GM21423 (cell line): ENCODE measurements around the gene TMEM63B.
"Not testable (repeated sequence)": the region's sequence is repeated elsewhere in the genome, so short reads cannot be mapped to it uniquely, and the experiment has no call there.

Experiments used
- ATAC-seq: cut with Tn5 transposase; IDR thresholded peaks from one replicate; pipeline ENCODE4 v1.9.1; 2021; ENCODE audit warnings: mild to moderate bottlenecking, moderate library complexity; ENCODE audit not compliant: unreplicated experiment

Gene TMEM63B

DNA sequence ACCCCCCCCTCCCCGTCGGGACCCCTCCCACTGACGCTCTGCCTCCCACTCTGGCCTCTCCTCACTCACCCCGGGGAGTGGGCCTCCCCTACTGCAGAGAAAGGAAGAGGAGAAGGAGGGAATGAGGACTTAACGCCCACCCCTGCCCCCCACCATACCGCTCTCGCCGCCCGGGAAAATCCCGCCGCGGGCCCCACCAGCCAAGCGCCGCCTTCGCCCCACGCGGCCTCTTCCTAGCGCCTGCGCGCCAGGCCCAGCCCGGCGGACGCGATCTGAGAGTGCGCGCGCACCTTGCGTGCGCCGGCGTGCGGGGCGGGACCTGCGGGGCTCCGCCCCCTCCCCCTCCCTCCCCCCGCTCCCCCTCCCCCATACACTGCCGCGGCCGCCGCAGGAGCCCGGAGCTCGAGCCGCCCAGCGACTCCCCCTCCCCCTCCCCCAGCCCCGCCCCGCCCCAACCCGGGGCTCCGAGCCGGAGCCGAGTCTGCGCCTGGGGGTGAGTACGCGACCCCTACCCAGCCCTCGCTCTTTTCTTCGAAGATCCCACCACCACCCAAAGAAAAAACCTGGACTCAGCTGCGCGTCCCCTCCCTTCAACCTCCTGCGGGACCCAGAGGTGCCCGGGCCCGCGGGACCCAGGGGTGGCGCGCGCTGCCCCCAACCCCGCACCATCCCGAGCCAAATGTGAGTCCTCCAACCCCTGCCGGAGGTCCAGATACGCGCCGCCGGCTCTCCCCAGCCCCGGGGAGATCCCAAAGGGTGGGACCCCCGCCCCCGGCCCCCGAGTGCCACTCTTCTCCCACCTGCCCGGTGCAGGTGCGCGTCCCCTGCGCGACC lies at the start of gene TMEM63B, which contains the start of gene MRPL14:
Gene TMEM63B (plus strand): TSS at position 369 of the 834 bp plus-strand sequence. CDS start 7,031 bp downstream, outside the sequence.
Gene MRPL14 (minus strand): TSS at position 267 of the 834 bp plus-strand sequence. CDS start 10,841 bp downstream, outside the sequence.
- ATAC-seq, result peak; percentile 65

DNA sequence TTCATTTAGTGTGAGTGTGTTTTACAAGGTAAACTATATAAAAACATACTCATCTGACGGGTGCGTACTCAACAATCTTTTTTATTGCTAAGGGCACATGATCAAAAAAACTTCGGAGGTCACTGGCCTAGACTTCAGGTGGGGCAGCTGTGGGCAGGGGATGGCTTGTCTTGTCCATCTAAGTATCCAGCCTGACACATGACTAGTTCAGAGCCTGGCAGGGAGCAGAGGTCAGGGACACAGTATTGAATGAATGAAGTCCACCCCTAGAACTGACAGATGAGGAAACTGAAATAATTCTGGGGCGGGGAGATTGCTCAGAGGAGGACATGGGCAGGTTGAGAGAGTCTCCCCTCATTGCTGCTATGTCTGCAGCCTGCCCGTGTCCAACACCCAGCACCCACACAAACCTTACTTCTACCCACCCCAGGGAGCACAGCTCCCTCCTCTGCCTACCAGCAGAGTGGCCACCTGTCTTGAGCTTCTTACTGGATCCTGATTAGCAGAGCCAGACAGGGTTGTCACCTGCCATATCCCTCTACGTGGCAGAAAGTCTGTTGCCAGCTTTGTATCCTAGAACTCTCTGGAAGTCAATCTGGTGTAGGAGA lies 49.0 kb upstream of the TMEM63B start:
- no peak for ATAC-seq

DNA sequence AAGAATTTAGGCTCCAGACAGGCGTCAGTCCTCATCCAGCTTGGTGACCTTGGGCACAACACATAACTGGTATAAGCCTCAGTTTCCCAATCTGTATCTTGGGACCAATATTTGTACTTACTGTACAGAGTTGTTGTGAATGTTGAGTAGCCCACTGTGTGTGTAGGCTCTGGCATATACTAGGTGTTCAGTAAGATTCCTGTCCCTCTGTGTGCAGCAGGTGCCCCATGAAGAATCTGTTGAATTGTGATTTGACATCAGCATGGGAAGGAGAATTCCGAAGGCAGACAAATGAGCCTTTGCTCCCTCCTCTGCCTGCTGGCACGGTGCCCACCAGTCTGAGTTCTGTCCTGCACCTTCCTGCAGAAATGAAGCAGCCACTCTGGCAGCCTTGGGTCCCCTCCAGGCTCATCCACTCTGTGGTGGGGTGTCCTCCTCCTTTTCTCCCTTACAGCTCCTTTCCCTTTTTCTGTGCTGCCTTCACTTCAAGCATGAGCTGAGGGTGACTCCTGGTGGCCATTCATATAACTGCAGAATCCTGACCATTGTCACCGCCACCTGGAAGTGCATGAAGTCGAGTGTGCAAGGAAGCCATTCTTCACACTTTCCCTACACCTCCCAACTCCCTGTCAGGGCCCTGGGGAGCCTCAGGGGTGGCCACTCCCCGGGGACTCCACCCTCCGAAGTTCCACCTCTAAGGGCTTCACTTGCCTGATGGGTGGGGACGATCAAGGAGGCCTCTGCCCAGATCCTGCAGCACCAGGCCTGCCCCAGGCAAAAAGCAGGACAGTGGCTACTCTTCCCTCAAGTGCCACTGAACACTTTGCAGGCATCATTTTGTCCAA lies 48.3 kb upstream of the TMEM63B start:
- ATAC-seq, result no peak

DNA sequence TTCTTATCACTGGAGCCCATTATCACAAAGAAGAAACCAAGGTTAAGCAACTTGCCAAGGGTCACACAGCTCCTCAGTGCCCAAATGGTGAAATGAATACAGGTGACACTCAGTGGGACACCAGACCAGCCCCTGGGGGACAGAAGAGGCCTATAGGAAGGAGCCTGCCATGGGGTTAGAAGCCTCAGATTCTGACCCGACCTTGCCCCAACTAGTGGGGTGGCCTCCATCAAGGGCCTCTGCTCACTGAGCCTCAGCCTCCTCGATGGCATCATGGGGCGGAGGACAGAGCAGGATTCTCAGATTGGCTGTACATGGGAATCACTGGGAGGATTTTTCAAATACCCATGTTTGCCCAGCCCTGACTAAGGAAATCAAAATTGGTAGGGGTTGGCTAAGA lies 47.7 kb upstream of the TMEM63B start:
- ATAC-seq, result no peak

DNA sequence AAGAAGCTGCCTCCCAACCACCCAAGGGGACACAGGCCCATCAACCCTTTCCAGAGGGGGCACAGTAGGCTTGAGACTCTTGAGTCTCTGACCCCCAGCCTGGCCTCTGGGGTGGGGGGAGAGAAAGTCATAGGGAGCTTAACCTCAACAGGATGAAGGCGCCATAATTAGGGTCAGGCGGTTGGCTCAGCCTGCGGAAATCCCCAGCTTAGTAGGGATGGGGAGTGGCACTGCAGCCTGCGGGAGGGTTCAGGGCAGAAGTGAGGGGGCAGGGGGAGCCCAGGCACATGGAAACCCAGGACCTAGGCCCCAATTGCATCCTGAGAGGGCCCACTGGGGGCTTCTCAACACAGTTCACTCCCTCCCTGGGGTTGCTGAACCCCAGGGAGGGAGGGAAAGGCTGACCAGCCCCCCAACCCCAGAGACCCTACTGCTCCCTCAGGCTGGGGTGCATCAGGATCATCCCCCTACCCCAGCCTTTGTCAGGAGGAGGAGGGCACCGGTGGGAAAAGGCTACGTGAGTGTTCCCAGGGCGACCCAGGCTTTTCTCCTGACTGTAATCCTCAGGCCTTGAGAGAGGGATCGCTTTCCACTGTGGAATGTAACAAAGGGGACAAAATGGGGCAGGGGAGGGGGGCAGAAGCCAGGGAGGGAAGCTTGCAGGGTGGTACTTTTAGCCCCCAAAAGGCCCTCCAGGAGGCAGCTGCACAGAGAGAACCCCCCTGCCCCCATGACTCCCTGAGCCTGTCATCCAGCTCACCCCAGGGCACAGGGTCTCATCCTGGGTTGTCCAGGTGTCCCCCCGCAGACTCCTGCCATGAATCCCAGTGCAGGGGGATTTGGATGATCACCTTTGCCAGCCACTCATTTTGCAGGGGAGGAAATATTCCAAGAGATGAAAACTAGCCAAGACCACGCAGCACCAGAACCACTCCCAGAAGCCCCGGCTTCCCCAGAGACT lies 46.5 kb upstream of the TMEM63B start:
- ATAC-seq, result no peak

DNA sequence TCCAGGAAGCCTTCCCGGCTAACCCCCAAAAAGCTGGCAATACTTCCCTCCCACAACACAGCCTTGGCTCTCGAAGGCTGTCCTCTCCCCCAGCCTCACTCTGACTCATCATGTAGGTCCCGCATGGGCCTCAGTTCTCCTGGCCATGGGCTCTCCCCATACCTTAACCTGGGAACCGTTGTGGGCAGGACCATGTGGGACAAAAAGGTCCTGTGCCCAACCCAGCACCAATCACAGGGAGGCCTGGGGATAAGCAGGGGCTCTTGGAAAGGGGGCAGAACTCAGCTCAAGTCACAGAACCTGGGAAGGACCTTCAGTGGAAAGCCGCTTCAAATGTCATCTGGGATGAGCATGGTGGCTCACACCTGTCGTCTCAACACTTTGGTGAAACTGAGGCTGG lies 45.6 kb upstream of the TMEM63B start:
- no peak for ATAC-seq

DNA sequence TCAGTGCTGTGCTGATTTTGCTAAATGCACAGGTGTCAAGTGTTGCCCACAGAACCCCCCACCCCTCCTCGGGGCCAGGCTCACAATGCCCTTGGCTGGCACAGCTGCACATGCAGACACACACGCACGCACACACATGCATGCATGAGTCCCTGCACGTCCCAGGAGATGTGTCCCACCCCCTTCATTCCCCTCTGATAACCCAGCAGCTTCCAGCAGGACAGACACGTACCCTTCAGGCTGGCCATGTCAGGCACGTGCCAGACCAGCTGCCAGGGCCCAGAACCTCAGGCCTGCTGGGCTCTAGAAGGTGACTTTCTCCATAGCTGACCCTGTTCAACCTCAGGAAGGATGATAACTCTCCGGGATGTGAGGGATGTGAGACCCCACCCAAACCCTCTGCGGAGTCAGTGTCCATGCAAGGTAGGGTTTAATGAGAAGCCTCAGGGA lies 44.5 kb upstream of the TMEM63B start:
- ATAC-seq, result no peak

DNA sequence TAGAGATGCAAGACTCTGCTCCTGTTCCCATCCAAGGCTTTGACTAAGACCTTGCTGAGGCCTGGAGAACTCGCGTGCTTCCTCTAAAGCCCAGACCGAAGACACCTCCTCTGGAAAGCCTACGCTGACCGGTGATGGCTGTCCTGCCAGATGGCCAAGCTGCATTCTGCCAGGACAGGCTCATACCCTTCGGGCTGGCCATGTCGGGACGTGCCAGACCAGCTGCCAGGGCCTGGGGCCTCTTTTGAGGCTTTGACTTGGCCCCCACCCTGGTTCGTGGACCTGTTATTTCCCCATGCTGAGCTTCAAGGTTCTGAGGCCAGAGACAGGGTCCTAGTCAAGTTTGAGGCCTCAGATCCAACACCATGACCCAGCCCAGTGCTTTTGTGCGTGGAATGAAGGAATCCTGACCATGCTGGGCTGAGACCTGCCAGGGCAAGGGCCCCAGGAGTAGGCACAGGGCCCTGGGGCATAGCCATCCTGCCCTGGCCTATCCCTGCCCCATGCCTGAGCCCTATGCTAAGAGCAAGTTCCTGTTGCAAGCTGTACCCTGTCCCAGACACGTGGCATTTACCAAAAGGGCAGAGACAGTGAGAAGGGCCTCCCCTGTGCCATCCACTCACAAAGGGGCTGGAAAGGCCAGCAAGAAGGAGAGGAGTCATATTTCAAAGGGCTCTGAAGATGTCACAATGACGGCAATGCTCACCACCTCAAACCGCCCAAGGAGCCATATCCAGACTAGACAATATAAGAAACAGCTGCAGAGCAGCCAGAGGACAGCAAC lies 42.9 kb upstream of the TMEM63B start:
- no peak for ATAC-seq

DNA sequence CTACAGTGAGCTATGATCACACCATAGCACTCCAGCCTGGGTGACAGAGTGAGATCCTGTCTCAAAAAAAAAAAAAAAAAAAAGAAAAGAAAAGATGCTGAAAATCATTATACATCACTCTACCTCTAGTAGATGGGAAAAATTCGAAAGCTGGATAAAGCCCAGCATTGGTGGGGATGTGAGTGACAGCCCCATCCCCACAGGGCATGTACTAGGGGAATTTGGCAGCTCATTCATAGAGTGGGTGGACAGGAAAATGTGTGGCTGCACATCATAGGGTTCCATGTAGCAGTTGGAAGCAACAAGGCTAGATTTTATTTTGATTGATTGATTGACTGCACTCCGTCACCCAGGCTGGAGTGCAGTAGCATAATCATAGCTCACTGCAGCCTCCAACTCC lies 42.1 kb upstream of the TMEM63B start:
- ATAC-seq, result no peak

DNA sequence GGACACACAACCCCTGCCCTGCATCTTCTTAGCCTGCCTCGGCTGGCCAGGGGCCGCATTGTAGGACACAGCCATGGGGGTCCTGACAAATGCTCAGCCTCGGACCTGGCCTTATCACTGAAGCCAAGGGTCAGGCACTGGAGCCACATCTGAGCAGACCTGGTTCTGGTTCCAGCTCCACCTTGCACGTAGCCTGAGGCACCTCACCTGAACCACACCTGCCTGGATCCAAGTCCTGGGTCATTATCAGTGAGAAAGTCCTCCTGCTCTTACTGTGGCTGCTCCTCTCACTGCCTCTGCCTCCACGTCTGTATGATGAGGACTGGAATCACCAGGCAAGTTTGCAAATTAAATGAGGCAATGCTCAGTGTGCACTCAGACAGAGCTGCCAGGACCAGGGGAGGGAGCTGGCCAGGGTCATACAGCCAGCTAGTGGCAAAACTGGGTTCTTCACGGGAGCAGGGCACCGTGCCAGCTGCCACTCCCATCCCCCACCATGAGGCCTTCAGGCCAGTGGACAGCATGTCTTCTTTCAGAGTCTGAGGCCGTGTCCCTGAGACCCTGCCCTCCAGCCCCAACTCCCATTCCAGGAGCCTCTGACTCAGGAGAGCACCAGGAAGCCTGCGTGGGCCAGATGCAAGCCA lies 40.3 kb upstream of the TMEM63B start:
- no peak for ATAC-seq

DNA sequence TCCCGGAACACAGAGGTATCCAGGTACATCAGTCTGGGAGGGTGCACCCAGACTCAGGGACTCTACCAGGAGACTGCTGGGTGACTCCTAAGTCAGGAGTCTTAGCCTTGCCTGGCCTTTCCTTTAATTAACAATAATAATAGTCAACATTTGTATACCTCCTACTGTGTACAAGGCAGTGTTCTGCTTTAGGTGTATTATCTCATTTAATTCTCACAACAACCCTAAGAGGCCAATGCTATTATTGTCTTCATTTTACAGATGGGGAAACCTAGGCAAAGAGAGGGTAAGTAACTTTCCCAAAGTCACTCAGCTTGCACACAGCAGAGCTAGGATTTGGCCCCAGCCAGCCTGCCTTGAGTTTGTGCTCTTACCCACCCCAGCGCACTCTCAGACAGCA lies 39.7 kb upstream of the TMEM63B start:
- no peak for ATAC-seq

DNA sequence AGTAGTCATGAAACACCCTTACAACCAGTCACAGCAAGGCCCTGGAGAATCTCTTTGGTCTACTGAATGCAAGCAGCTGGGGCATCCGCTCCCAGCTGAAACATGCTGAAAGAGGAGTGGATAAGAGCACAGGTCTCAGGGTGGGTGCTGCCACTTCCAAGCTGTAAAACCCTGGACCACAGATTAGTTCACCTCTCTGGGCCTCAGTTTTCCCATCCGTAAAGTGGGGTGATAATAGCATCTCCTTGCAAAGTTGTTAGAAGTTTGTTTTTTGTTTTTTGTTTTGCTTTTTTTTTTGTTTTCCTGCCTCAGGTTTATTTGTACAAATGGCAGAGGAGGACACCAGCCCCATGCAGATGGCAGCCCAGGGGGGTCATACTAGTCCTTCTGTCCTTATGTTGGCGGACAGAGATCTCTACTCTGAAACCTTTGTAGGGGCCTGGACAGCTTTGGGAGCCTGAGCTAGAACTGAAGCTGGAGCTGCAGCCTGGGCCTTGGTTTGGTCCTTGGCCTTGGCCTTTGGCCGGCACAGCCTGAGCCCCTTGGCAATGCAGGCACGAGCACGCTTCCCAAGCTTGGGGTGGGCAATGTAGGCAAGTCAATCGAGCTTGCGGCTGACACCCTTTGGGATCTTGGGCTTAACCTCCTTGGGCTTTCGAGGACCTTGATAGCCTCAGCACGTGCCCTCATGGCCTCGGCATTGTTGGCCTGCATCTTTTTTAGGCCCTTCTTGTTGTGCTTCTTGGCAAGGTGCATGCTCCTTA lies 38.3 kb upstream of the TMEM63B start:
- ATAC-seq, result no peak

DNA sequence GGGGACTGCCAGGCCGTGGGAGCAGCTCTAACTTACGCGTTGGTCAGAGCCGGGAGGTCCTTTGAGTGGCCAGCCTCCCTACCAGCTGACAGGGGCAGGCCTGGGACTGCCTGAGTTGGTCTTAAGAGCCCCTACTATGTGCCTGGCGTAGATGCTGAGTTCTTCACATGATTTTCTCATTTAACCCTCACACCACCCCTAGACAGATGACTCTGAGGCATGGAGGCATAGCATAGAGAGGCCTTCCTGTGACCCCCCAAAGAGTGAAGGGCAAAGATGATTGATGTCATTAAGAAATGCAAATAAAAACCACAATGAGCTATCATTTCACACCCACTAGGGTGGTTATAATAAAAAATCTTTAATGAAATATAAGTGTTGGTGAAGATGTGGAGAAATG lies 36.9 kb upstream of the TMEM63B start:
- ATAC-seq, result no peak

DNA sequence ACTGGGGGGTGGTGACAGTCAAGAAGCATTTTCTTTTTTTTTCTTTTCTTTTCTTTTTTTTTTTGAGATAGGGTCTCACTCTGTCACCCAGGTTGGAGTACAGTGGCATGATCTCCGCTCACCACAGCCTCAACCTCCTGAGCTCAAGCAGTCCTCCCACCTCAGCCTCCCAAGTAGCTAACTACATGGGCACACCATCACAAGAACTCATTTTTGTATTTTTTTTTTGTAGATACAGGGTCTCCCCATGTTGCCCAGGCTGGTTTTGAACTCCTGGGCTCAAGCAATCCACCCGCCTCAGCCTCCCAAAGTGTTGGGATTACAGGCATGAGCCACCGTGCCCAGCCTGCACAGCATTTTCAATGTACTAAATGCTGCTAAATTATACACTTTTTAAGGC lies 36.0 kb upstream of the TMEM63B start:
- ATAC-seq, result not testable (repeated sequence)

DNA sequence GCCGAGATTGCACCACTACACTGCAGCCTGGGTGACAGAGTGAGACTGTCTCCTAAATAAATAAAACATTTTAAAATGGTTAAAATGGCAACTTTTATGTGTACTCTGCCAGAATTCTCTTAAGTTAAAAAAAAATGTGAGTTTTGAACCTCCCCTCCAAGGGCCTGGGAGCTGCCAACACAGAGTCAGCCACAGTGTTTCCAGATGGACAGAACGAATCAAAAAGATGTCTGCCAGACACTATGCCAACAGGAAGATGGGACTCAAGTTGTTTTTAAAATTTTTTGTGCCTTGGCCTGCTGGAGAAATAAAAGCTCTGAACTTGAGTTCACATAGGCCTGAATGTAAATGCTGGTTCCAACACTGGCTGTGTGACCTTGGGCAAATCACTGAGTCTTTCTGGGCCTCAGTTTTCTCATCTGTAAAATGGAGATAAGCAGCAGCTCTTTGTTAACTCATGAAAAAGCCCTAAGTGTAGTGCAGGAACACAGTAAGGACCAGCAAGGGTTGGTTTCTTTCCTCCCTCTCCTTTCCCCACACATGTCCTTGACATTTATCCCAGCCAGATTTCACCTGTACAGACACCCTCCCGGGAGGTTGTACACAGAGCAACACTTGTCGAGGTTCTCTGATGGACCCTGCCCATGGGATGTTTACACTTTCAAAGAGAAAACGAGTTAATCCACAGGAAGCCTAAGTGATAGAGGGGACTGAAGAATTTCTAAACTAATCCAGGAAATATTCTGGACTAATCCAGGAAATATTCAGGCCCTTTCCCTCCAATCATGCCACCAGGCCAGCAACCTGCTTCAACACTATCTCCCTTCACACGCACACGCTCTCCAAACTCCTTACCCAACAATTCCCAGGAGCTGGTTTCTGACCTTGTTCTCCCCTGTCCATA lies 35.1 kb upstream of the TMEM63B start:
- ATAC-seq, result no peak

DNA sequence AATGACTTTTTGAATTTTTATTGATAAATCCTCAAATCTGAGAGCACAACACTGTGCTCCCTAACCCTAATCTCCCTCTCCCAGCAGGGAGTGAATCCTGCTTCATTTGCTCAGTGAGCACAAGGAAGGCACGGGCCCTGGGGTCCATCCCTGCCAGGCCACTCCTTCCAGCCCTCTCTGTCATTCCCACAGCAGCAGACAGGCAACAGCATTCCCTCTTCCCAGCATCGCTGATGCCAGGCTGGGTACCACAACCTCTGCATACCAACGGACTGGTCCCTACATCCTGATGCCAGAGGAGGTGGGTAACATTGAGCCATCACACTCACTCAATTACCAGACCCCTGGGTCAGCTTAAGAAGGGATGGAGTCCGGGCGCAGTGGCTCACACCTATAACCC lies 34.3 kb upstream of the TMEM63B start:
- no peak for ATAC-seq

DNA sequence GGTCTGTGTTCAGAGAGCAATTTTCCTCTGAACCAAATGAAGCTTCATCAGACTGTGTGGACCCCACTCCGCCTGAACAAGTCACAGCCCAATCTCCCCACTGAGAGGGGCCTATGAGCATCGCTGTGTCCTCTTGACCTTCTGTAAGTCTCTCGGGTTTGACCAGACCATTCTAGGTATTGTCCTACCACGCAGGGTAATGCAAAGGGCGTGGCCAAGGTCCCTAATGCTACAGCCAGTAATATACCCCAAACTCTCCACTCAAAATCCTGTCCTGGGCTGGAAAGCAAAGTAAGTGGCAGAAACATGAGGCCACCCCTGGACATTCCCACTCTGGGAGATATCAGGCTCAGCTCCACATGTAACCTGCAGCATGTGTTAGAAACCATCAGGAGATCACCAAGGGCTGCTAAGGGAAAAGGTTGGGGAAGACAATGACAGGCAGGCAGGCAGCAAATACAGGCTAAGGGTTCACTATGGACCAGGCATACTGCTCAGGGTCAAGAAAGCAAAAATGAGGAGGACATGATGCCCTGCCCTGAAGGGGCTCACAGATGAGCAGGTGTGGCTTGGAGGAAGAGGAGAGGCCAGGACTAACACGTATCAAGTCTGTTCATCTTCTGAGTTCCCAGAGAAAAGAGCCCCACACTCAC lies 33.5 kb upstream of the TMEM63B start:
- ATAC-seq, result no peak
